Trophoblast cell (in vitro differentiated cells and primary cell): ENCODE measurements around the gene ACP1.
A peak's percentile ranks its signal among the peaks of the same experiment; 100 is the strongest.

Experiments
- DNase-seq, 2 donors: peaks; one replicate each; pipeline ENCODE4 v3.0.0-alpha.2; 2016
- H2AFZ ChIP-seq: 2 replicates; pipeline ENCODE4 v1.6.1; 2013; ENCODE audit warnings: low read length, moderate library complexity, mild to moderate bottlenecking; ENCODE audit not compliant: insufficient read depth, poor library complexity
- H2AK5ac ChIP-seq: 2 replicates; pipeline ENCODE4 v1.6.1; 2013; ENCODE audit warnings: mild to moderate bottlenecking, low read length
- H2BK120ac ChIP-seq: 2 replicates; pipeline ENCODE4 v1.6.1; 2013; ENCODE audit warnings: low read length, mild to moderate bottlenecking, moderate library complexity; ENCODE audit not compliant: insufficient read depth, poor library complexity
- H2BK12ac ChIP-seq: 2 replicates; pipeline ENCODE4 v1.6.1; 2013; ENCODE audit warnings: mild to moderate bottlenecking, low read length, moderate library complexity
- H2BK5ac ChIP-seq: 2 replicates; pipeline ENCODE4 v1.6.1; 2013; ENCODE audit warnings: low read length, low read depth, moderate library complexity, mild to moderate bottlenecking; ENCODE audit not compliant: poor library complexity
- H3K14ac ChIP-seq: 2 replicates; pipeline ENCODE4 v1.6.1; 2013; ENCODE audit warnings: mild to moderate bottlenecking, low read length
- H3K18ac ChIP-seq: 2 replicates; pipeline ENCODE4 v1.6.1; 2013; ENCODE audit warnings: mild to moderate bottlenecking, low read length
- H3K23ac ChIP-seq: 2 replicates; pipeline ENCODE4 v1.6.1; 2013; ENCODE audit warnings: low read length
- H3K27ac ChIP-seq: 2 replicates; pipeline ENCODE4 v1.5.1; 2013; ENCODE audit warnings: low read depth, mild to moderate bottlenecking, inconsistent platforms, low read length, moderate library complexity
- H3K27me3 ChIP-seq: 2 replicates; pipeline ENCODE4 v1.6.1; 2013; ENCODE audit warnings: inconsistent platforms, mild to moderate bottlenecking, low read length, moderate library complexity; ENCODE audit not compliant: insufficient read depth
- H3K36me3 ChIP-seq, 2 experiments: 1 replicate in 1 of 2; 2 replicates in 1 of 2; pipeline ENCODE4 v1.6.1; 2013; ENCODE audit warnings: low read length in 2 of 2, mild to moderate bottlenecking in 2 of 2, moderate library complexity in 1 of 2; ENCODE audit not compliant: insufficient read depth in 2 of 2, control insufficient read depth in 1 of 2
- H3K4ac ChIP-seq: 2 replicates; pipeline ENCODE4 v1.6.1; 2013; ENCODE audit warnings: low read depth, mild to moderate bottlenecking, low read length, moderate library complexity
- H3K4me1 ChIP-seq, 2 experiments: 1 replicate in 1 of 2; 2 replicates in 1 of 2; pipeline ENCODE4 v1.6.1; 2013; ENCODE audit warnings: low read length in 2 of 2, mild to moderate bottlenecking in 2 of 2, moderate library complexity in 1 of 2; ENCODE audit not compliant: insufficient read depth in 2 of 2, control insufficient read depth in 1 of 2
- H3K4me2 ChIP-seq: 2 replicates; pipeline ENCODE4 v1.6.1; 2013; ENCODE audit warnings: inconsistent platforms, mild to moderate bottlenecking, low read length, moderate library complexity
- H3K4me3 ChIP-seq: 2 replicates; pipeline ENCODE4 v1.5.1; 2013; ENCODE audit warnings: mild to moderate bottlenecking, low read depth, low read length, inconsistent platforms
- H3K79me1 ChIP-seq: one replicate; pipeline ENCODE4 v1.6.1; 2013; ENCODE audit warnings: low read length
- H3K79me2 ChIP-seq: 2 replicates; pipeline ENCODE4 v1.6.1; 2013; ENCODE audit warnings: low read length, mild to moderate bottlenecking; ENCODE audit not compliant: control insufficient read depth, insufficient read depth, poor library complexity
- H3K9ac ChIP-seq: 2 replicates; pipeline ENCODE4 v1.6.1; 2013; ENCODE audit warnings: mild to moderate bottlenecking, low read length
- H3K9me3 ChIP-seq: 2 replicates; pipeline ENCODE4 v1.6.1; 2013; ENCODE audit warnings: low read depth, mild to moderate bottlenecking, control low read depth, inconsistent platforms, low read length; ENCODE audit not compliant: insufficient read depth
- H4K12ac ChIP-seq: 2 replicates; pipeline ENCODE4 v1.6.1; 2013; ENCODE audit warnings: low read depth, mild to moderate bottlenecking, low read length, moderate library complexity
- H4K8ac ChIP-seq: 2 replicates; pipeline ENCODE4 v1.6.1; 2013; ENCODE audit warnings: low read depth, mild to moderate bottlenecking, low read length, moderate library complexity
- H4K91ac ChIP-seq: one replicate; pipeline ENCODE4 v1.6.1; 2013; ENCODE audit warnings: low read depth, mild to moderate bottlenecking, low read length, moderate library complexity
- WGBS: extraction: QIAGEN DNeasy Blood & Tissue Kit; methylation state at CpG from one replicate; pipeline ENCODE4 v1.1.7; 2013; ENCODE audit warnings: missing lambda C conversion rate; ENCODE audit not compliant: insufficient read length, insufficient coverage; ENCODE audit errors: extremely low coverage; 5-methylcytosine and 5-hydroxymethylcytosine counted together

Gene ACP1

DNA sequence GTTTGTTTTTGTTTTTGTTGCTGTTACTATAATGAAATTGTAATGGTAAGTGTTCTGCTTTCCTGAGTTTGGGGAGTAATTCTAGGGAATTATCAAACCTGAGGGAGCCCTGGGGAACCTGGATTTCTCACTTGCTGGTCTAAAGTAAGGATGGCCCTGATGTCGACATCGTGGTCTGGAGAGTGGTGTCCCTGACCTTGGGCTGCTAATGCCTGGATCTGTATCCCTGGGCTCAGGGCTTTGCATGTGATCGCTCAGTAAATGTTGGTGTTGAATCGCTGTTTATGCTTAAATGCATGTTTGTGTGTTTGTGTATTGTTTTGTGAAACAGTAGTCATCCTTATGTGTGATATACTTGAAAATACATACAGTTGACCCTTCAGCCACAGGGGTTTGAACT lies 6.1 kb downstream of the ACP1 start:
- no peak for DNase-seq
- Histone ChIP-seq H2BK12ac (no peak overlapping the region), H3K4ac (peak overlapping the region; percentile 93), H3K14ac (no peak overlapping the region), H2AK5ac (no peak overlapping the region), H2BK120ac (no peak overlapping the region), H3K79me2 (peaks cover 12% of the 10 kb centered on the region), H3K23ac (no peak overlapping the region), H3K27ac (no peak overlapping the region), H3K18ac (no peak overlapping the region), H3K4me1 (peaks cover 0 to 2% of the 10 kb centered on the region in 2 experiments), H3K36me3 (peaks cover 6 to 13% of the 10 kb centered on the region in 2 experiments), H3K4me3 (no peak overlapping the region), H4K91ac (no peak overlapping the region), H2BK5ac (no peak overlapping the region), H3K4me2 (no peak overlapping the region), H4K12ac (no peak overlapping the region), H2AFZ (no peak overlapping the region), H3K9ac (no peak overlapping the region), H3K9me3 (peaks cover 2% of the 10 kb centered on the region), H3K79me1 (no peaks in the 10 kb centered on the region), H4K8ac (no peak overlapping the region), H3K27me3 (no peaks in the 10 kb centered on the region)
- WGBS = no CpG with 5 or more reads among the region's 4 CpGs

DNA sequence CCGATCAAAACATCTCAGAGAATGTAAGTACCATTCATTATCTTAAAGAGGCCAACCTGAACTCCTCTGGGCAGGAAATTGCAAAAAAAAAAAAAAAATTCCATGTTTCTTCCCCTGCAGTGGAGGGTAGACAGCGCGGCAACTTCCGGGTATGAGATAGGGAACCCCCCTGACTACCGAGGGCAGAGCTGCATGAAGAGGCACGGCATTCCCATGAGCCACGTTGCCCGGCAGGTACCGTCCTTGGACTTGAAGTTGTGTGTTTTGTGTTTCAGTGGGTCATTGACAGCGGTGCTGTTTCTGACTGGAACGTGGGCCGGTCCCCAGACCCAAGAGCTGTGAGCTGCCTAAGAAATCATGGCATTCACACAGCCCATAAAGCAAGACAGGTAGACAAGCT lies 7.2 kb downstream of the ACP1 start:
- Histone ChIP-seq H4K91ac (no peak overlapping the region), H3K27ac (no peak overlapping the region), H4K8ac (no peak overlapping the region), H4K12ac (no peak overlapping the region), H3K18ac (peak overlapping the region; percentile 68), H3K4me1 (no peaks in the 10 kb centered on the region), H3K36me3 (peaks cover 6 to 21% of the 10 kb centered on the region in 2 experiments), H3K14ac (no peak overlapping the region), H2AFZ (no peak overlapping the region), H3K4me3 (no peak overlapping the region), H3K79me1 (no peaks in the 10 kb centered on the region), H2BK12ac (no peak overlapping the region), H3K9ac (no peak overlapping the region), H2AK5ac (no peak overlapping the region), H3K27me3 (no peaks in the 10 kb centered on the region), H2BK120ac (no peak overlapping the region), H3K9me3 (peaks cover 2% of the 10 kb centered on the region), H3K79me2 (peaks cover 9% of the 10 kb centered on the region), H3K4me2 (no peak overlapping the region), H2BK5ac (no peak overlapping the region), H3K4ac (peak overlapping the region; percentile 24), H3K23ac (no peak overlapping the region)
- no CpG with 5 or more reads among the region's 12 CpGs for WGBS
- DNase-seq = no peak

DNA sequence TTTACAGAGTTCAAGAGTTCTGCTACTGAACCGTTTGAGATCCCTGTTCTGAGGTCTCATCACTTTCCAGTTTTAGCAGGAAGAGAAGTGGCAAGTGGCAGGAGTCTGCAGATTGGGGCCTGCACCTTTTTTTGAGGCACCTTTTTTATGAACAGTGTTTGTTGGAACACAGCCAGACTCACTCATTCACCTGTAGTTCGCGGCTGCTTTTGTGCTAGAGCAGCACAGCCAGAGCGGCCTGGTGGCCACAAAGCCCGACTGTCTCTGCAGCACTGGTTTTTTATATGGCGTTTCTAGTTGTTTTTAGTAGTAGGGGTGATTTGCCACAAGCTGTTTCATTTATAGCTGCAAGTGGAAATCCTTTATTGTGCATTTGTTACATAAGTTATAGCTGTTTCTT lies 8.6 kb downstream of the ACP1 start:
- Histone ChIP-seq H3K27ac (no peak overlapping the region), H3K9ac (no peak overlapping the region), H3K4ac (peak overlapping the region; percentile 2), H4K91ac (no peak overlapping the region), H3K18ac (no peak overlapping the region), H3K36me3 (peaks cover 11 to 29% of the 10 kb centered on the region in 2 experiments), H4K12ac (no peak overlapping the region), H3K4me1 (no peaks in the 10 kb centered on the region), H2BK120ac (no peak overlapping the region), H3K79me2 (peaks cover 6% of the 10 kb centered on the region), H2AK5ac (no peak overlapping the region), H3K14ac (no peak overlapping the region), H3K23ac (no peak overlapping the region), H2BK5ac (no peak overlapping the region), H3K79me1 (no peaks in the 10 kb centered on the region), H3K27me3 (no peaks in the 10 kb centered on the region), H4K8ac (no peak overlapping the region), H3K9me3 (peaks cover 2% of the 10 kb centered on the region), H3K4me2 (no peak overlapping the region), H3K4me3 (no peak overlapping the region), H2AFZ (no peak overlapping the region), H2BK12ac (no peak overlapping the region)
- no CpG with 5 or more reads among the region's 6 CpGs for WGBS
- no peak for DNase-seq

- Histone ChIP-seq H3K79me2 (peaks cover 3% of the 10 kb centered on the region), H3K4ac (no peak overlapping the region), H3K14ac (no peak overlapping the region), H3K27ac (no peak overlapping the region), H2BK120ac (no peak overlapping the region), H3K79me1 (no peaks in the 10 kb centered on the region), H3K36me3 (peaks cover 13 to 31% of the 10 kb centered on the region in 2 experiments), H4K12ac (no peak overlapping the region), H2BK12ac (no peak overlapping the region), H4K8ac (no peak overlapping the region), H3K18ac (no peak overlapping the region), H3K4me2 (no peak overlapping the region), H2AK5ac (no peak overlapping the region), H3K27me3 (no peaks in the 10 kb centered on the region), H3K9me3 (peaks cover 2% of the 10 kb centered on the region), H3K4me1 (no peaks in the 10 kb centered on the region), H3K23ac (no peak overlapping the region), H2BK5ac (no peak overlapping the region), H4K91ac (no peak overlapping the region), H2AFZ (no peak overlapping the region), H3K4me3 (no peak overlapping the region), H3K9ac (no peak overlapping the region)
- WGBS = no CpG with 5 or more reads among the region's 3 CpGs
- no peak for DNase-seq
Measured at GRCh38 chr2:274503-274902, 9.8 kb downstream of the ACP1 start.
